Body of pancreas (tissue), 4 donors: Measurements from ENCODE around the gene NPHP4.

ENCODE experiments used
- POLR2A ChIP-seq, 3 donors: fragments of 450-650 bp; IDR thresholded peaks; one replicate each; pipeline ENCODE4 v1.6.1; 2016; ENCODE audit warnings: antibody characterized with exemption in 3 of 3, mild to moderate bottlenecking in 2 of 3
- TF ChIP-seq, protein P1 (sequence below), 7 experiments: fragments of 450-650 bp in 4 of 7; fragments of 200-600 bp in 3 of 7; sonication (generic) in 3 of 7; IDR thresholded peaks; one replicate each; pipeline ENCODE4 v1.5.1; 2016 to 2019; ENCODE audit warnings: antibody characterized with exemption in 7 of 7

DNA sequence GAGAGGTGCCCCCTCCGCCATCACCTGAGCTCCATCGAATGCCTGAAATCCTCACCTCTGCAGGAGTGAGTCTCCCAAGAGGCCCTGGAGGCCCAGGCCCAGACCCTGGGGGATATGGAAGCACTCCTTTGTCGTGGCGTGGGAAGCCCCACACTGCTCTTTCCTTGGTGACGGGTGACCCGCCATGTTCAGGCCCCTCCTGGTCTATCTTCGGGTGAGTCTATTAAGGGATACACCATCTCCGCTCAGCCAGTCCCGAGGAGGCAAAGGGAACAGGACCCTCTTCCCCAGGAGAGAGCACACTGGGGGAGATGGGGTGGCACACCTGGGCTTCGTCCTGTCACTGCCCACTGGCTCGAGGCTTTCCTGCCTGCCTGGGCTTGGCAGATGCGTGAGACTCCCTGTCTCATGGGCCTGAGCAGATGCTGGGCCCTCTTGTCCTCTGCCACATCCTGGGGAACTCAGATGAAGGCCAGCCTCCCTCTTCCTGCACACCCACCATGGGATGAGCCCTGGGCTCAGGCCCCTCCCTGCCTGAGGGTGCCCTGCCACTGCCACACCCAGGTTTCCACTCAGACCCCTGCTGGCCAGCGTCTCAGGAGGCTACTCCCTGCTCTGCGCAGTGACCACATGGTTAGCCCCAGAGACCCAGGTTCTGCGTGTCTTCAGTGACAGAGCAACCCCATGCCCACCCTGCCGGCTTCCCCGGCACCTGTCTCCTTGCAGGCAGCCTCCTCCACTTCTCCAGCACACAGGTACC, 3.8 kb upstream of the NPHP4 start:
- no peak for TF ChIP-seq POLR2A (IDR thresholded peaks at IDR 0.05)
- TF ChIP-seq, protein P1, sequence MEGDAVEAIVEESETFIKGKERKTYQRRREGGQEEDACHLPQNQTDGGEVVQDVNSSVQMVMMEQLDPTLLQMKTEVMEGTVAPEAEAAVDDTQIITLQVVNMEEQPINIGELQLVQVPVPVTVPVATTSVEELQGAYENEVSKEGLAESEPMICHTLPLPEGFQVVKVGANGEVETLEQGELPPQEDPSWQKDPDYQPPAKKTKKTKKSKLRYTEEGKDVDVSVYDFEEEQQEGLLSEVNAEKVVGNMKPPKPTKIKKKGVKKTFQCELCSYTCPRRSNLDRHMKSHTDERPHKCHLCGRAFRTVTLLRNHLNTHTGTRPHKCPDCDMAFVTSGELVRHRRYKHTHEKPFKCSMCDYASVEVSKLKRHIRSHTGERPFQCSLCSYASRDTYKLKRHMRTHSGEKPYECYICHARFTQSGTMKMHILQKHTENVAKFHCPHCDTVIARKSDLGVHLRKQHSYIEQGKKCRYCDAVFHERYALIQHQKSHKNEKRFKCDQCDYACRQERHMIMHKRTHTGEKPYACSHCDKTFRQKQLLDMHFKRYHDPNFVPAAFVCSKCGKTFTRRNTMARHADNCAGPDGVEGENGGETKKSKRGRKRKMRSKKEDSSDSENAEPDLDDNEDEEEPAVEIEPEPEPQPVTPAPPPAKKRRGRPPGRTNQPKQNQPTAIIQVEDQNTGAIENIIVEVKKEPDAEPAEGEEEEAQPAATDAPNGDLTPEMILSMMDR (IDR thresholded peaks at IDR 0.05): no peak
